ENCODE data around the gene MPI.
A peak's percentile ranks its signal among the peaks of the same experiment; 100 is the strongest.
"Not testable (repeated sequence)": the region's sequence is repeated elsewhere in the genome, so short reads cannot be mapped to it uniquely, and the experiment has no call there.

Gene MPI

GRCh38 chr15:74891469-74891868, 1.6 kb downstream of the MPI start:
- no peak for DNase-seq (ENCODE audit: low read depth in 3 of 3)

DNA sequence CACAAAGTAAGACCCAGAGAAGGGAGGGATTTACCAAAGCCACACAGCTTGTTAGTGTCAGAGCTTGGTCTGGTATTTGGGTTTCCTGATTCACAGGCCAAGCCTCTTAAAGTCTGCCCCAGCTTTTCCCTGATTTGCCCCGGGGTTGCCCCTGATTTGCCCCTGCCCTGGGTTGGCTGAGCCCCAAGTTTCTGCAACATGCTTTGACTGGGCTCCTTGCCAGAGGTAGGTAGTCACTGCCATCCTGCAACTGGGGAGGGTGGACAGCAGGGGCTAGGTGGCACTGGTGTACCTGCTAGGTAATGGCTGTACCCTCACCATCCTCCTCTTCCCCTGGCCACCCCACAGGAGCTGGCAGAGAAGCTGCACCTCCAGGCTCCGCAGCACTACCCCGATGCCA, 2.5 kb downstream of the MPI start:
- DNase-seq (ENCODE audit: low read depth in 3 of 3), result no peak

GRCh38 chr15:74892931-74893330, 3.1 kb downstream of the MPI start:
- DNase-seq (ENCODE audit: low read depth in 3 of 3), result no peak

DNA sequence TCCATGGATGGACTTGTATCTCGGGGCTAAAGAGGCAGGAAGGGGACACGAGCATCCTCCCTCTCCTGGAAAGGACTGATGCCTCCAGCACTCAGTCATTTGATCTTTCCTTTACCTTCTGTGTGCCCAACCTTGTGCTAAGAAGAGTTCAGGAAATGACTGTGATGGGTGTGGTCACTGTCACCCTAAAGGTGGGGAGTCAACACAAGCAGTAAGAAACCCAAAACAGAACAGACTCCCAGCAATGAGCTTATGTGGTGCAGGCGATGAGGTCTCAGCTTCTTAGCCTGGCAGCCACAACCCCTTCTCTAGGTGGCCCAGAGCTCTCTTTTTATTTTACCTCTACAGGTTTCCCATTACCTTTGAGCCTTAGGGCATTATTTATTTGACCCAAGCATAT, 3.8 kb downstream of the MPI start:
- no peak for DNase-seq (ENCODE audit: low read depth in 3 of 3)

DNA sequence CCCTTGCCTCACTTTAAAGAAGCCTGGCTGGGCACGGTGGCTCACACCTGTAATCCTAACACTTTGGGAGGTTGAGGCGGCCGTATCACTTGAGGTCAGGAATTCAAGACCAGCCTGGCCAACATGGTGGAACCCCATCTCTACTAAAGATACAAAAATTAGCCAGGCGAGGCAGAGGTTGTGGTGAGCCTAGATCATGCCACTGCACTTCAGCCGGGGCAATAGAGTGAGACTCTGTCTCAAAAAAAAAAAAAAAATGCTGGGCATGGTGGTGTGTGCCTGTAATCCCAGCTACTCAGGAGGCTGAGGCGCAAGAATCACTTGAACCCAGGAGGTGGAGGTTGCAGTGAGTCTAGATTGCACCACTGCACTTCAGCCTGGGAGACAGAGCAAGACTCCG, 4.5 kb downstream of the MPI start:
- DNase-seq (ENCODE audit: low read depth in 3 of 3), result not testable (repeated sequence)

DNA sequence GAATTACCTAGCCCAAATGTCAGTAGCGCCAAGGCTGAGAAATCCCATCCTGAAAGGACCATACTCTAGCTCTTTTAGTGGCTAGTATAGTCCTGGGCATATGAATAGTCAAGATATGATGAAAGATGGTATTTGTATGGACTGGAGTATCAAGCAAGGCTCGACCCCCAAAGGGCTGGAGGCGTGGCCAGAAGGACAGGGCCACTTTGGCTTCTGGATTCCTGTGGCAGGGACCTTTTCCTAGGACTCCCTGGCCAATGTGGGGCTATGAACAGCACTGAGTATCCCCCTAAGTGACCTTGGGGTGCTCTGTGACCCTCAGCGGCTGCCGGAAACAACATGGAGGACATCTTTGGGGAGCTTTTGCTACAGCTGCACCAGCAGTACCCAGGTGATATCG, 6.0 kb downstream of the MPI start:
- DNase-seq (ENCODE audit: low read depth in 3 of 3), result no peak

GRCh38 chr15:74896316-74896715, 6.5 kb downstream of the MPI start:
- DNase-seq (ENCODE audit: low read depth in 3 of 3), result no peak

GRCh38 chr15:74897300-74897701, 7.5 kb downstream of the MPI start:
- DNase-seq (ENCODE audit: low read depth in 3 of 3), result no peak

DNA sequence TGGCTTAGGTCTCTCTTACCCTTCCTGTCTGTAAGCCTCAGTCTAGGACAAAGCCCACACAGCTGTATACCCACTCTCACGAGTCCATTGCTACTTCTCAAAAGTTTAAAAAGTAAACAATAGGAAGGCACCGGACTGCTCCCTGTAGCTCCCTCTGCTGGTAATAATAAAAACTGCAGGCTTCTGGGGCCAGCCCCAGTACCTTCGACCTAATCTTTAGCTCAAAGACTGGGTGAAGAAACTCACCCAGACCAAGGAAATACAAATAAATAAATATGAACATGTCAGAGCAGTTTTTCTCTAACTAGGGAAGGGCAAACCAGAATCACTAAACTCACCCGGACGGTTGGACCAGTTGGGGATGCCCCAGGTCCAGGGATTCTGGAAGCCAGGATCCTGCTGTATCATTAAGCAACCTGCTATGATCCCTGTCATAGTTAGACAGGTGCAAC, 11.8 kb downstream of the MPI start:
- peak; percentile 29 to 45 (median 38) for DNase-seq (ENCODE audit: low read depth in 3 of 3)

DNA sequence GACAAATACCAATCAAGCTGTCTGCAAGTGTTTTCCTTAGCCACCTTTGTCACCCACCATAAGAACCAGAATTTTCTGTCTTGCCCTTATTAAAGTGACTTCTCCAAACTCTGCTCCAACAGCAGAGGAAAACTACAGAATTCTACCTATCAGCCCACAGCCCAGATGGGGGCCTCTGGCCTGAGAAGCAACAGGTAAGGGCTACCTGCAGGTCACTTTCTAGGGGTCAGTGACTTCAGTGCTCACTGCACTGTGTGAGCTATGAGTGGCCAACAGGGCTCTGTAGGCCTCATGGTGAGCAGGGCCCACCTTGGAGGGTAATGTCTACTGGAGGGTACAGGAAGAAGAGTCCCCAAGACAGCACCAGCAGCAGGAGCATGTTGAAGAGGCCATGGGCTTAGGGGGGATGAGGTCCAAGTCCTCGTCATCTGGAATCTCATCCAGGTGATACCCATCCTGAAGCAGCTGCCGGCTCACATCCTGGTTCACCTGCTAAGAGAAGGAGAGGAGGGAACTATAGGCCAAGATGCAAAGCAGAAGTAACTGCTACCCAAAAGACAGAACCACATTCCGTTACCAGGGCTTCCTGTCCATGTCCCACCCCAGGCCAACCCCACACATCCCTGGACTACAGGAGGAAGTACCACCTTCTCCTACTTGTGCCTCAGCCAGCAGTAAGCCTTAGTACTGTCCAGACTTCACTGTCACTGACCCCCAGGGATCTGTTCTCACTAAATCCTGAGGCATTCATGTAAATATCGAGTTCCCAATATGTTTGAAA, 12.6 kb downstream of the MPI start:
- DNase-seq (ENCODE audit: low read depth in 3 of 3), result no peak

DNA sequence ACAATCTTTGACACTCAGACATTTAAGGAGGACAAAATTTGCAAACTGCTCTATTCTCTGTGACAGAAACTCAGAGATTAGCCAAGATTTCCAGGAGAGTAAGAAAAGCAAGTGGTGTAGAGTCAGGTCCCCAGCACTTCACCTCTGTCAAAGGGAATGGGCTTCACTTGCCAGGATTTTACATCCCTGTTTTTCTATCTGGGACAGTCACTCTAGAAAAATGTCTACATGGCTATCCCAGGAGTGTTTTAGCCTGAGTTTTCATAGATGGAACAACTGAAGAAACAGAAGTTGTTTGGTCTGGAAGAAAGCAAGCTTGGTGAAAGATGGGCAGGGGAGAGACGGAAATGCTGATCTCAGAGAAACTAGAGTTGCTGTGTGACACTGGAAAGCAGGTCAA, 13.8 kb downstream of the MPI start:
- no peak for DNase-seq (ENCODE audit: low read depth in 3 of 3)

GRCh38 chr15:74904190-74904805, 14.5 kb downstream of the MPI start:
- no peak for DNase-seq (ENCODE audit: low read depth in 3 of 3)

- peak in 1 of 3 experiments; percentile 28 for DNase-seq (ENCODE audit: low read depth in 3 of 3)
These were observed 16.2 kb downstream of the MPI start for GRCh38 chr15:74906067-74906449.

GRCh38 chr15:74906450-74907162, 16.8 kb downstream of the MPI start, which contains the start of gene FAM219B:
FAM219B (minus strand) TSS chr15:74906851; CDS start chr15:74906800, 51 bp downstream.
- DNase-seq (ENCODE audit: low read depth in 3 of 3), result peak; percentile 52 to 65 (median 56)

DNA sequence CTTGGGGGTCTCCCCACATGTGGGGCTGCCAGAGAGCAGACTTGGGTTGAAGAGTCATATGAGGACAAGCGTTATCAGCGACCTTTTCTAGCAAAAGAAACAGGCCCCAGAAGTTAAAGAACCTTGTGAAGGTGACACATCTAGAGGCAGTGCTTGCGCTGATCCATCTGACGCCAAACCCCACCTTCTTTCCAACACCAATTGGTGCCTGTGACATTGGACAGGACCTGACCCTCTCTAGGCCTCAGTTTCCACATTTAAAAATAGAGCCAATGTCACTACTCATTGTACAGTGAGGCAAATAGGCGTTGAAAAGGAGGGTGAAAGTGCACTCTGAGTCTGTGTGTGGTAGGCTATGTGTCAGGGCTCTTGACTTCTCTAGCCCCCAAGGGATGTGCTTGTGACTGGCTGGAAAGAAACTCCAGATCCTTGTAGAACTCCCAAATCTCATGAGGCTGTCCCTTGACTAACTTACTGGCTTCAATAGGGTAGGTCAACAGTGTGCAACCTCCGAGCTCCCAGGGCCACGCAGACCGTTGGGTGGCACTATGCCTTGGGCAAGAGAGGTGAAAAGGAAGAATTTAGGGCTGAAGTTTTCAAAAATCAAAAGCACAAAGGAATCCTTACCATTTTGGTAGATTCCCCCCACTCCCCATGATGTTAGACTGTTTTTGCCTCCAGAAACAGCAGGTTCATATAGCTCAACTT, 17.5 kb downstream of the MPI start:
- DNase-seq (ENCODE audit: low read depth in 3 of 3), result no peak

- no peak for DNase-seq (ENCODE audit: low read depth in 3 of 3)
These were observed 18.8 kb downstream of the MPI start for GRCh38 chr15:74908635-74909034.

GRCh38 chr15:74913041-74913440, 23.2 kb downstream of the MPI start:
- no peak for DNase-seq (ENCODE audit: low read depth in 3 of 3)

DNA sequence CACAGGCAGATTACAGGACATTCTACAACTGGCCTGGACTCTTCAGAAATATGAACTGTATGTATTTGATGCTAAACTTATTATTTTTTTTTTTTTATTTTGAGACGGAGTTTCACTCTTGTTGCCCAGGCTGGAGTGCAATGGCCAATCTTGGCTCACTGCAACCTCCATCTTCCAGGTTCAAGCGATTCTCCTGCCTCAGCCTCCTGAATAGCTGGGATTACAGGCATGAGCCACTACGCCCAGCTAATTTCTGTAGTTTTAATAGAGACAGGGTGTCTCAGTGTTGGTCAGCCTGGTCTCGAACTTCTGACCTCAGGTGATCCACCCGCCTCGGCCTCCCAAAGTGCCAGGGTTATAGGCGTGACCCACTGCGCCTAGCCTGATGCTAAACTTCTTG, 24.0 kb downstream of the MPI start:
- DNase-seq (ENCODE audit: low read depth in 3 of 3), result not testable (repeated sequence)

GRCh38 chr15:74917676-74918075, 27.8 kb downstream of the MPI start:
- no peak for DNase-seq (ENCODE audit: low read depth in 3 of 3)

DNA sequence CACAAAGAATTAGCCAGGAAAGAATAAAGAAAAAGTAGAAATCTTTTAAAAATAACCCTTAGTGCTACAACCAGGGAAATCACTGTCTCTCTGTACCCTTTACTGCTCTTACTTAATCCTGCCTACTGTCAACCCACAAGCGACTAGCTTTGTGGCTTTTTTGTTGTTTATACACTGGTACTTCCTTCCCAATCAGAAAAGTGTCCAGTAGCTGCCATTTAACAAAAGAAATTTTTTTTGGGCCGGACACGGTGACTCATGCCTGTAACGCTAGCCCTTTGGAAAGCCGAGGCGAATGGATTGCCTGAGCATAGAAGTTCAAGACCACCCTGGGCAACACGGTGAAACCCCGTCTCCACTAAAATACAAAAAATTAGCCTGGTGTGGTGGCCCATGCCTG, 30.6 kb downstream of the MPI start:
- DNase-seq (ENCODE audit: low read depth in 3 of 3), result no peak

- no peak for DNase-seq (ENCODE audit: low read depth in 3 of 3)
These were observed 34.7 kb downstream of the MPI start for GRCh38 chr15:74924525-74924924.

- DNase-seq (ENCODE audit: low read depth in 3 of 3), result no peak
These were observed 38.9 kb downstream of the MPI start for GRCh38 chr15:74928771-74929198.

All from stimulated activated CD4-positive, alpha-beta T cell treated with anti-CD3 and anti-CD28 coated beads, TNF-alpha, amount 100 ng/mL, for 4 hours (primary cell).